ENCODE data around the gene MMRN1. TPM values are rescaled to one million over a fixed set of nuclear protein-coding genes. Genes with fewer than 3 reads are reported as not detected.

The MMRN1 gene
- total RNA-seq, result 10 to 100 TPM in 2 of 4 donors, 1 to 10 TPM in 1, under 1 TPM in 1; 0.80 to 58.0 (median 14.8) TPM

GRCh38 chr4:89894649-89895550, at the start of gene MMRN1:
MMRN1 (plus strand) TSS chr4:89894854; CDS start chr4:89894972, 118 bp downstream.
- 50 to 71% methylated on average over 11 of the region's 11 CpGs for WGBS, 2 donors

GRCh38 chr4:89847571-89848325, 46.9 kb upstream of the MMRN1 start:
- intact Hi-C loops (cut with DNase I), result no loop called here
- Histone ChIP-seq H3K9me3 (peaks cover 0 to 12% (median 0%) of the 10 kb centered on the region in 3 donors), H3K27me3 (no peaks in the 10 kb centered on the region), H3K36me3 (no peaks in the 10 kb centered on the region), H3K4me3 (no peak overlapping the region), H3K4me1 (peaks cover 0 to 7% (median 0%) of the 10 kb centered on the region in 3 donors), H3K27ac (no peak overlapping the region)
- no peak for TF ChIP-seq CTCF (IDR thresholded peaks at IDR 0.05)
- no peak for TF ChIP-seq POLR2A (IDR thresholded peaks at IDR 0.05)
- 44 to 92% methylated on average over 1 of the region's 1 CpG for WGBS, 2 donors
- DNase-seq, result no peak

More at GRCh38 chr4:89894649-89895550, at the start of gene MMRN1:
- intact Hi-C loops (cut with DNase I), result no loop called here
- no peak for DNase-seq
- H3K9me3 ChIP-seq, result no peaks in the 10 kb centered on the region
- H3K27ac ChIP-seq, result peak within 1 kb of the TSS in 3 of 4 donors; percentile 9 to 46 (median 16)
- H3K4me1 ChIP-seq, result no peaks in the 10 kb centered on the region
- peaks cover 0 to 9% (median 0%) of the 10 kb centered on the region in 4 donors for H3K27me3 ChIP-seq
- TF ChIP-seq POLR2A (IDR thresholded peaks at IDR 0.05) (peak in 2 of 4 donors; percentile 10 to 16), CTCF (IDR thresholded peaks at IDR 0.05) (no peak)
- no peaks in the 10 kb centered on the region for H3K36me3 ChIP-seq
- peak within 1 kb of the TSS in 3 of 4 donors; percentile 3 to 52 (median 22) for H3K4me3 ChIP-seq

GRCh38 chr4:89855236-89855635, 39.4 kb upstream of the MMRN1 start:
- Histone ChIP-seq H3K36me3 (no peaks in the 10 kb centered on the region), H3K4me1 (no peaks in the 10 kb centered on the region), H3K4me3 (no peak overlapping the region), H3K27ac (no peak overlapping the region), H3K9me3 (peaks cover 0 to 1% (median 0%) of the 10 kb centered on the region in 3 donors), H3K27me3 (no peaks in the 10 kb centered on the region)
- intact Hi-C loops (cut with DNase I), result no loop called here
- no peak for DNase-seq
- WGBS, 2 donors, result 71 to 75% methylated on average over 3 of the region's 3 CpGs
- TF ChIP-seq POLR2A (IDR thresholded peaks at IDR 0.05) (no peak), CTCF (IDR thresholded peaks at IDR 0.05) (no peak)

GRCh38 chr4:89860971-89861370, 33.7 kb upstream of the MMRN1 start:
- intact Hi-C loops (cut with DNase I), result no loop called here
- DNase-seq, result no peak
- Histone ChIP-seq H3K4me3 (no peak overlapping the region), H3K27me3 (no peaks in the 10 kb centered on the region), H3K4me1 (no peaks in the 10 kb centered on the region), H3K36me3 (no peaks in the 10 kb centered on the region), H3K9me3 (no peaks in the 10 kb centered on the region), H3K27ac (no peak overlapping the region)
- TF ChIP-seq POLR2A (IDR thresholded peaks at IDR 0.05) (no peak), CTCF (IDR thresholded peaks at IDR 0.05) (no peak)
- WGBS, 2 donors, result 84 to 86% methylated on average over 5 of the region's 5 CpGs

- no peak for DNase-seq
- H3K36me3 ChIP-seq, result no peaks in the 10 kb centered on the region
- H3K27me3 ChIP-seq, result no peaks in the 10 kb centered on the region
- H3K4me3 ChIP-seq, result no peak overlapping the region
- no peaks in the 10 kb centered on the region for H3K9me3 ChIP-seq
- no peak overlapping the region for H3K27ac ChIP-seq
- H3K4me1 ChIP-seq, result no peaks in the 10 kb centered on the region
- TF ChIP-seq POLR2A (IDR thresholded peaks at IDR 0.05), result no peak
- no peak for TF ChIP-seq CTCF (IDR thresholded peaks at IDR 0.05)
- intact Hi-C loops (cut with DNase I), result no loop called here
- 62 to 80% methylated on average over 5 of the region's 5 CpGs for WGBS, 2 donors
Observed at GRCh38 chr4:89863533-89863932, 31.1 kb upstream of the MMRN1 start.

Data from esophagus squamous epithelium (tissue), 5 donors.